ENCODE data around the gene HBEGF.

Gene HBEGF

DNA sequence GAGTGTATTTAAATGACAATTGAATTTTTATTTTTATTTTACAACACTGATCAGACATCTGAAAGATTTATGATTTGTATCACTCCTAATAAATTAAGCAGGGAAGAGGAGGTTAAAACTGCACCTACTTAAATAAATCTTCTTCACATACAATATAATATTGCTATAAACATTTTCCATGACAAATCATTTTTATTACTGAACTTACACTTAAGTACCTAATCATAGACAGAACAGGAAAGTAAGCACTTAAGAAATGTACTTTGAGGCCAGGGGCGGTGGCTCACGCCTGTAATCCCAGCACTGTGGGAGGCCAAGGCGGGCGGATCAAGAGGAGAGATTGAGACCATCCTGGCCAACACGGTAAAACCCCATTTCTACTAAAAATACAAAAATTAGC is 47.3 kb downstream of the HBEGF start:
- TF ChIP-seq, protein P1, sequence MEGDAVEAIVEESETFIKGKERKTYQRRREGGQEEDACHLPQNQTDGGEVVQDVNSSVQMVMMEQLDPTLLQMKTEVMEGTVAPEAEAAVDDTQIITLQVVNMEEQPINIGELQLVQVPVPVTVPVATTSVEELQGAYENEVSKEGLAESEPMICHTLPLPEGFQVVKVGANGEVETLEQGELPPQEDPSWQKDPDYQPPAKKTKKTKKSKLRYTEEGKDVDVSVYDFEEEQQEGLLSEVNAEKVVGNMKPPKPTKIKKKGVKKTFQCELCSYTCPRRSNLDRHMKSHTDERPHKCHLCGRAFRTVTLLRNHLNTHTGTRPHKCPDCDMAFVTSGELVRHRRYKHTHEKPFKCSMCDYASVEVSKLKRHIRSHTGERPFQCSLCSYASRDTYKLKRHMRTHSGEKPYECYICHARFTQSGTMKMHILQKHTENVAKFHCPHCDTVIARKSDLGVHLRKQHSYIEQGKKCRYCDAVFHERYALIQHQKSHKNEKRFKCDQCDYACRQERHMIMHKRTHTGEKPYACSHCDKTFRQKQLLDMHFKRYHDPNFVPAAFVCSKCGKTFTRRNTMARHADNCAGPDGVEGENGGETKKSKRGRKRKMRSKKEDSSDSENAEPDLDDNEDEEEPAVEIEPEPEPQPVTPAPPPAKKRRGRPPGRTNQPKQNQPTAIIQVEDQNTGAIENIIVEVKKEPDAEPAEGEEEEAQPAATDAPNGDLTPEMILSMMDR (IDR thresholded peaks at IDR 0.05; ENCODE audit: low read depth, low read length, missing control alignments): no peak
- H3K4me3 ChIP-seq (replicated peaks; ENCODE audit: low read depth, low read length): no peak overlapping the region
- no peak for DNase-seq (ENCODE audit: extremely low read depth, low read depth)

DNA sequence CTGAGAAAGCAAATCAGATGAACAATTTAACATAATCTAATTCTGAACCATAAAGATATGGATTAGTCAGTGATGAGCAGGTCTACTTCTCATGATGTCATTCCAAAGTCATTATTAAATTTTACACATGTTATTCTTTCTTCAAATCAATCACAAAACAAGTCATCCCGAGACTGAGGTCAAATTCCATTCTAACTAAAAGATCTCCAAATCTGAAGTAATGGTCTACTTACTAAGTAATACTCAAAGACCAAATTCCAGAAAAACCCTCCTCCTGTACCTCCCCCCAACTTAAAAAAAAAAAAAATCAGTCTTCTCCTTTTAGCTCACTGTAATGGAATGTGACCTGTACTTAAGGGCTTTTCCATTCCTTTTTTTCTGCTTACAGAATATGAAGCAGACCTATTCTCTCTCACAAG is 48.2 kb downstream of the HBEGF start:
- TF ChIP-seq, protein P1 (IDR thresholded peaks at IDR 0.05; ENCODE audit: low read depth, low read length, missing control alignments): no peak
- H3K4me3 ChIP-seq (replicated peaks; ENCODE audit: low read depth, low read length): no peak overlapping the region
- DNase-seq (ENCODE audit: extremely low read depth, low read depth): no peak

DNA sequence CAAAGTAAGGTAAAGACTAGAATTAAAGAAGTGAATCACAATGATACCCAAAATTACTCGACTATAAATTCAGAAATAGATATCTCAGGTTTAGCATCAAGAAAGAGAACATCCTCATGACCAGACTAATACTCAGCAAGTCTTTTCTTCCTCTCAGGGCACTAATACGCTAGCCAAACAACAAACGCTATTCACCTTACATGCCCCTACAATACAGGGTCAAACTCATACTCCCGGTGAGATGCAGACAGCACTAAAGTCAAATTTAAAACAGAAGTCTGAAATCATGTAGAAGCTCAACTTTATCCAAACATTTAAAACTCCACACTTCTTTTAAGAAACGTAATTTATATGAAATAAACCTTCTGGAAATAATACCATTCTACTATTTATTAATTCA is 49.1 kb downstream of the HBEGF start:
- H3K4me3 ChIP-seq (replicated peaks; ENCODE audit: low read depth, low read length): no peak overlapping the region
- TF ChIP-seq, protein P1 (IDR thresholded peaks at IDR 0.05; ENCODE audit: low read depth, low read length, missing control alignments): no peak
- no peak for DNase-seq (ENCODE audit: extremely low read depth, low read depth)

DNA sequence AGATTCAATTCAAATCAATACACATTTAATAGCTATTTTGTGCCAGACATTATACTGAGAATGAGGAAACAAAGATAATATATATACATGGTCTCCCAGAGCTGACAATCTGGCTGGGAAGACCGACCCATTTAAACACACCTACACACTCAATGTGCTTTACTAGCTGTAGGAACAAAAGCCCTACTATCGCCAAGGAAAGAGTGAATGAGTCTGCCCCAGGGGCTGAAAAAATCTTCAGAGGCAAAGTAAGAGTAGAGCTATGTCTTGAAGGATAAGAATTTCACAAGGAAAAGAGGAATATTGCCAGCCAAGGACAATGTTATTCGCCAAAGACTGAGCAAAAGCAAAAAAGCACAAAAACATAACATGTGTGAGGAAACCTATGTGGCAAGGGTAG is 50.1 kb downstream of the HBEGF start:
- DNase-seq (ENCODE audit: extremely low read depth, low read depth): no peak
- TF ChIP-seq, protein P1 (IDR thresholded peaks at IDR 0.05; ENCODE audit: low read depth, low read length, missing control alignments): no peak
- no peak overlapping the region for H3K4me3 ChIP-seq (replicated peaks; ENCODE audit: low read depth, low read length)

DNA sequence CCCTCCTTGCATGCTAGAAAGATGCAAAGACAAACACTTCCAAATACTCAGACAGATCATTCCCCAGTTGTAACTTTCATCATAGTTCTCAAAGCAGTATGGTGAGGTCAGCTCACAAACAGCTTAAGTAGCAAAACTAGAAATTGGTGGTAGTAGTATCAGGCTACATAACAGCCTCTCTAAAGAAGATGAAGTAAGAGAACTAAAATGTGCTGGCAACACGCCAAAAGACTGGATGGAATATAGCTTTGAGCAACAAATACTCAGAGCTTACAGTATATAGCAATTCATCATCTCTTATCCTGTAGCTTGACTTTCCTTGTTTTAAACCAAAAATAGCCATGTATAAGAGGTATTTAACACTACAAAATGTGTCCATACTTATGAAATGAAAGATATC is 51.0 kb downstream of the HBEGF start:
- DNase-seq (ENCODE audit: extremely low read depth, low read depth): peak; percentile 85
- no peak overlapping the region for H3K4me3 ChIP-seq (replicated peaks; ENCODE audit: low read depth, low read length)
- TF ChIP-seq, protein P1 (IDR thresholded peaks at IDR 0.05; ENCODE audit: low read depth, low read length, missing control alignments): no peak

DNA sequence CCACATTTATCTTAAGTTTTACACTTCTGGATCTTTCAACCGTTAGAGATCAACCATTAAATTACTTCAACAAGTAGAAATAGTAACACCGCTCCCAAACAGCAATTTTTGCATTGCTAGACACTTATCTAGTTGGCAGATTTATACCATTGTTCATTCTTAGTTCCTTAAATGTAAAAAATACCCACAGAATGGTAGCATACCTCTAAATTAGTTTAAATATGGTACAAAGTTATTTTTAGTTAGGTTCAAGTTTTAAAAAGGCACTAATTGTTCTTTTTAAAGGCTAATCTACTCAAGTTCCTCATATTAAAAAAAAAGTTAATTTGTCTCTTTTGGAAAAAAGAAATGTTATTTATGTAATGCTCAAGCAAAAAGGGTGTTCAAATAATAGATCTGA is 51.6 kb downstream of the HBEGF start:
- DNase-seq (ENCODE audit: extremely low read depth, low read depth): no peak
- TF ChIP-seq, protein P1 (IDR thresholded peaks at IDR 0.05; ENCODE audit: low read depth, low read length, missing control alignments): no peak
- H3K4me3 ChIP-seq (replicated peaks; ENCODE audit: low read depth, low read length): no peak overlapping the region

DNA sequence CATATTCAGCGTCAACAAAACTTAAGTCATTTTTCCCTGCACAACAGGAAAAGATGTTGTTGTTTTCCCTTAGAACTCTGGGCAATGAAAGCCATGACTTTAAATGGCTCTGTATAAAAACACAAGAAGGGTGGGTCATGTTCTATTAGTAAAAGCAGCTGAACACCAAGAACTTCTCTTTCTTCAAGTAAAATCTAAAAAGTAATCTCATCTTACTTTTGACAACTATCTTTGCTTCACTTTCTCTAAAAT is 52.6 kb downstream of the HBEGF start:
- H3K4me3 ChIP-seq (replicated peaks; ENCODE audit: low read depth, low read length): no peak overlapping the region
- DNase-seq (ENCODE audit: extremely low read depth, low read depth): no peak
- TF ChIP-seq, protein P1 (IDR thresholded peaks at IDR 0.05; ENCODE audit: low read depth, low read length, missing control alignments): no peak
